ENCODE results near the gene DOK6. TPM values are rescaled to one million over a fixed set of nuclear protein-coding genes. Genes with fewer than 3 reads are reported as not detected.
"Not testable (repeated sequence)": the region's sequence is repeated elsewhere in the genome, so short reads cannot be mapped to it uniquely, and the experiment has no call there.

DOK6 gene
- total and polyA plus RNA-seq, 8 donors = 0.15 to 1.3 (median 0.33) TPM

GRCh38 chr18:69874058-69874457, 473.4 kb downstream of the DOK6 start:
- no peaks in the 10 kb centered on the region for H3K9me3 ChIP-seq
- H3K4me1 ChIP-seq = no peaks in the 10 kb centered on the region
- DNase-seq (no peak), FAIRE-seq (no peak), ATAC-seq (no peak)
- no peaks in the 10 kb centered on the region for H3K27me3 ChIP-seq
- no peak for TF ChIP-seq CTCF (IDR thresholded peaks at IDR 0.05)
- no peaks in the 10 kb centered on the region for H3K36me3 ChIP-seq
- H3K27ac ChIP-seq = no peak overlapping the region
- 93% methylated on average over 2 of the region's 2 CpGs for WGBS, 2 donors
- no peak overlapping the region for H3K4me3 ChIP-seq
- intact Hi-C loops (cut with DNase I) = no loop called here

- ATAC-seq (no peak), FAIRE-seq (no peak), DNase-seq (no peak)
- TF ChIP-seq CTCF (IDR thresholded peaks at IDR 0.05) = no peak
- Histone ChIP-seq H3K27ac (no peak overlapping the region), H3K4me3 (no peak overlapping the region), H3K4me1 (no peaks in the 10 kb centered on the region), H3K27me3 (no peaks in the 10 kb centered on the region), H3K9me3 (no peaks in the 10 kb centered on the region), H3K36me3 (no peaks in the 10 kb centered on the region)
- intact Hi-C loops (cut with DNase I) = no loop called here
- WGBS, 2 donors = 77 to 83% methylated on average over 2 to 3 of the region's 3 CpGs
These were observed 475.8 kb downstream of the DOK6 start for GRCh38 chr18:69876490-69876889.

- no peaks in the 10 kb centered on the region for H3K27me3 ChIP-seq
- WGBS, 2 donors = 78 to 84% methylated on average over 6 of the region's 6 CpGs
- no peak overlapping the region for H3K4me3 ChIP-seq
- no peaks in the 10 kb centered on the region for H3K36me3 ChIP-seq
- FAIRE-seq (no peak), DNase-seq (no peak), ATAC-seq (no peak)
- no peaks in the 10 kb centered on the region for H3K9me3 ChIP-seq
- no peaks in the 10 kb centered on the region for H3K4me1 ChIP-seq
- intact Hi-C loops (cut with DNase I) = no loop called here
- TF ChIP-seq CTCF (IDR thresholded peaks at IDR 0.05) = no peak
- H3K27ac ChIP-seq = no peak overlapping the region
These were observed 477.7 kb downstream of the DOK6 start for GRCh38 chr18:69878213-69878933.

GRCh38 chr18:69879051-69879450, 478.4 kb downstream of the DOK6 start:
- H3K36me3 ChIP-seq; DNase-seq; H3K4me1 ChIP-seq; H3K4me3 ChIP-seq; ATAC-seq; intact Hi-C loops (cut with DNase I); H3K9me3 ChIP-seq; H3K27me3 ChIP-seq; FAIRE-seq; H3K27ac ChIP-seq: not testable (repeated sequence)
- WGBS, 2 donors = 54 to 89% methylated on average over 3 of the region's 3 CpGs

- intact Hi-C loops (cut with DNase I) = no loop called here
- no peak for TF ChIP-seq CTCF (IDR thresholded peaks at IDR 0.05)
- no peak for FAIRE-seq
These were observed 479.4 kb downstream of the DOK6 start for GRCh38 chr18:69880083-69880482.

More at GRCh38 chr18:69880083-69880482, 479.4 kb downstream of the DOK6 start:
- Histone ChIP-seq H3K27ac (no peak overlapping the region), H3K9me3 (no peaks in the 10 kb centered on the region), H3K4me1 (no peaks in the 10 kb centered on the region), H3K36me3 (no peaks in the 10 kb centered on the region), H3K27me3 (no peaks in the 10 kb centered on the region), H3K4me3 (no peak overlapping the region)
- ATAC-seq (no peak), DNase-seq (no peak)
- WGBS, 2 donors = 95 to 96% methylated on average over 3 of the region's 3 CpGs
